HUES6 (cell line): ENCODE measurements around the gene ACKR2.

Experiments used
- H3K27ac ChIP-seq: 2 replicates; pipeline ENCODE4 v1.7.0; 2013; ENCODE audit warnings: low read depth, mild to moderate bottlenecking, low read length, inconsistent platforms
- H3K27me3 ChIP-seq: 2 replicates; pipeline ENCODE4 v1.6.1; 2013; ENCODE audit warnings: low read length; ENCODE audit not compliant: control insufficient read depth, insufficient read depth
- H3K36me3 ChIP-seq: 2 replicates; pipeline ENCODE4 v1.6.1; 2013; ENCODE audit warnings: low read length; ENCODE audit not compliant: control insufficient read depth, insufficient read depth
- H3K4me1 ChIP-seq: 2 replicates; pipeline ENCODE4 v1.6.1; 2013; ENCODE audit warnings: low read length; ENCODE audit not compliant: control insufficient read depth, insufficient read depth
- H3K4me3 ChIP-seq: 2 replicates; pipeline ENCODE4 v1.5.1; 2013; ENCODE audit warnings: low read depth, low read length
- H3K9ac ChIP-seq: one replicate; pipeline ENCODE4 v1.6.1; 2013; ENCODE audit warnings: mild to moderate bottlenecking, low read length
- H3K9me3 ChIP-seq: 2 replicates; pipeline ENCODE4 v1.6.1; 2013; ENCODE audit warnings: low read depth, low read length; ENCODE audit not compliant: control insufficient read depth, insufficient read depth

Gene ACKR2

GRCh38 chr3:42894698-42895579 lies 85.7 kb downstream of the ACKR2 start:
- Histone ChIP-seq H3K9ac (no peak overlapping the region), H3K27me3 (no peaks in the 10 kb centered on the region), H3K27ac (no peak overlapping the region), H3K4me3 (no peak overlapping the region), H3K9me3 (0 out of 2 replicates have a peak, but pooled peaks cover 3% of the 10 kb centered on the region), H3K4me1 (peaks cover 32% of the 10 kb centered on the region), H3K36me3 (no peaks in the 10 kb centered on the region)

GRCh38 chr3:42895580-42895868 lies 86.3 kb downstream of the ACKR2 start:
- H3K27ac ChIP-seq = no peak overlapping the region
- no peak overlapping the region for H3K9ac ChIP-seq
- H3K4me3 ChIP-seq = no peak overlapping the region
- peaks cover 26% of the 10 kb centered on the region for H3K4me1 ChIP-seq
- no peaks in the 10 kb centered on the region for H3K36me3 ChIP-seq
- peaks cover 3% of the 10 kb centered on the region; the same call in 1 of the 2 replicates for H3K9me3 ChIP-seq
- no peaks in the 10 kb centered on the region for H3K27me3 ChIP-seq

DNA sequence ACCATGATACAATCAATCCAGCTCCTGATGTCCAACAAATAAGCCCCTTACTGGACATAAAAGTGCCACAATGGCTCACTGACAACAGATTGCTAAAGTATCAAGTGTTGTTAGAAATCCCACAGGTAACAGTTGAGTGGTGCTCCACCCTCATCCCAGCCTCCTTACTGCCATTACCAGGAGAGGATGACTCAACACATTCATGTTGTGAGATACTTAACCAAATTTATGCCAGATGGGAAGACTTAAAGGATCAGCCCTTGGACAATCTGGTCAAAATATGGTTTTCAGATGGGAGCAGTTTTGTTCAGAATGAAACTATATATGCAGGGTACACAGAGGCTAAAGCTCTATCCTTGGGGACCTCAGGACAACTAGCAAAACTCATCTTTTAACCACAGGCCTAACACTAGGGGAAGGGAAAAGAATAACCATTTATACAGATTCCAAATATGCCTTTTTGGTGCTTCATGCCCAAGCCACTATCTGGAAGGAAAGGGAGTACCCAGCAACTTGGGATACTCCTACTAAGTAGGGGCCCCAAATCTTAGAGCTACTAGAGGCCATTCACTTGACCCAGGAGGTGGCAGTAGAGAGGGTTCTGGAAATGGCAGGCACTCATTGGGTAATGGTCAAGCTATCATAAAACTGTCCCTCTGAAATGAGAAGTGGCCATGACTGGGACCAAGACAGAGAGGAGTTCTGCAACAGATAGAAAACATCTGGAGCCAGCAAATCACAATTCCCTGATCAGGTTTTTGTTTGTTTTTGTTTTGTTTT lies 89.8 kb downstream of the ACKR2 start:
- H3K27me3 ChIP-seq = no peaks in the 10 kb centered on the region
- H3K9me3 ChIP-seq = peaks cover 3% of the 10 kb centered on the region; the same call in 1 of the 2 replicates
- H3K4me3 ChIP-seq = no peak overlapping the region
- H3K36me3 ChIP-seq = no peaks in the 10 kb centered on the region
- H3K9ac ChIP-seq = no peak overlapping the region
- H3K4me1 ChIP-seq = 0 out of 2 replicates have a peak, but pooled peaks cover 10% of the 10 kb centered on the region
- no peak overlapping the region for H3K27ac ChIP-seq

- Histone ChIP-seq H3K9me3 (peaks cover 3% of the 10 kb centered on the region; the same call in 1 of the 2 replicates), H3K36me3 (no peaks in the 10 kb centered on the region), H3K4me1 (0 out of 2 replicates have a peak, but pooled peaks cover 7% of the 10 kb centered on the region), H3K9ac (no peak overlapping the region), H3K27me3 (no peaks in the 10 kb centered on the region), H3K4me3 (no peak overlapping the region), H3K27ac (no peak overlapping the region)
Observed at GRCh38 chr3:42900226-42901072, 91.2 kb downstream of the ACKR2 start.

GRCh38 chr3:42901073-42901415 lies 91.8 kb downstream of the ACKR2 start:
- Histone ChIP-seq H3K9me3 (peaks cover 3% of the 10 kb centered on the region; the same call in 1 of the 2 replicates), H3K4me1 (0 out of 2 replicates have a peak, but pooled peaks cover under 1% of the 10 kb centered on the region), H3K4me3 (no peak overlapping the region)

GRCh38 chr3:42902257-42902656 lies 93.0 kb downstream of the ACKR2 start:
- Histone ChIP-seq H3K4me1 (no peaks in the 10 kb centered on the region), H3K27me3 (no peaks in the 10 kb centered on the region), H3K9ac (no peak overlapping the region), H3K36me3 (no peaks in the 10 kb centered on the region), H3K27ac (no peak overlapping the region), H3K9me3 (peaks cover 3% of the 10 kb centered on the region; the same call in 1 of the 2 replicates), H3K4me3 (no peak overlapping the region)

More at GRCh38 chr3:42901073-42901415, 91.8 kb downstream of the ACKR2 start:
- Histone ChIP-seq H3K9ac (no peak overlapping the region), H3K27ac (no peak overlapping the region), H3K27me3 (no peaks in the 10 kb centered on the region), H3K36me3 (no peaks in the 10 kb centered on the region)

- Histone ChIP-seq H3K4me1 (no peaks in the 10 kb centered on the region), H3K27ac (no peak overlapping the region), H3K9me3 (no peaks in the 10 kb centered on the region; the same call in 1 of the 2 replicates), H3K9ac (no peak overlapping the region), H3K36me3 (no peaks in the 10 kb centered on the region), H3K27me3 (no peaks in the 10 kb centered on the region), H3K4me3 (no peak overlapping the region)
Observed at GRCh38 chr3:42904076-42904475, 94.8 kb downstream of the ACKR2 start.

DNA sequence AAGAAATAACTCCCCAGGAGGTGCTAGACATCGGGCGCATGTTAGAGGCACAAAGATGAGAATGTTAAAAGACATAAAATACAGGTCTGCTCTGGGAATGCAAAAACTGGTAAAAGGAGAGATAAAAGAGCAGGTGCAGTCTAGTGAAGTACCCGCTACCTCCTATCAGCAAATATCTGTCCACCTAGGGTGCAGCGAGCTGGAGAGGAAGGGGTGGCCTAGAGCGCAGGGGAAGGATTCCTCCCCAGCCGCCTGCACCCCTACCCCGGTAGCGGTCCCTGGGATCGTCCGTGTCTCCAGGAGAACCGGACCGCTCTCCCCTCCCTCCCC lies 96.5 kb downstream of the ACKR2 start:
- Histone ChIP-seq H3K9me3 (peaks cover 8% of the 10 kb centered on the region), H3K4me1 (no peaks in the 10 kb centered on the region), H3K9ac (no peak overlapping the region), H3K36me3 (no peaks in the 10 kb centered on the region), H3K4me3 (peak overlapping the region; percentile 26; the same call in 1 of the 2 replicates), H3K27ac (no peak overlapping the region), H3K27me3 (no peaks in the 10 kb centered on the region)

GRCh38 chr3:42906070-42906847 lies 97.0 kb downstream of the ACKR2 start, which contains the start of gene ZNF662:
TSS of gene ZNF662 (plus strand) at chr3:42906142. CDS start at chr3:42908115, 1,973 bp downstream.
- Histone ChIP-seq H3K27ac (no peak within 1 kb of the TSS), H3K36me3 (no peaks in the 10 kb centered on the region), H3K9me3 (peaks cover 14% of the 10 kb centered on the region), H3K27me3 (no peaks in the 10 kb centered on the region), H3K9ac (no peak within 1 kb of the TSS), H3K4me1 (no peaks in the 10 kb centered on the region), H3K4me3 (peak within 1 kb of the TSS; percentile 41; the same call in 1 of the 2 replicates)

GRCh38 chr3:42906848-42907183 lies 97.6 kb downstream of the ACKR2 start:
- Histone ChIP-seq H3K4me1 (no peaks in the 10 kb centered on the region), H3K27me3 (no peaks in the 10 kb centered on the region), H3K36me3 (no peaks in the 10 kb centered on the region), H3K9me3 (peaks cover 19% of the 10 kb centered on the region), H3K27ac (no peak overlapping the region), H3K4me3 (peak overlapping the region; percentile 41; the same call in 1 of the 2 replicates), H3K9ac (no peak overlapping the region)
